Nephron (organoid): Measurements from ENCODE around the gene IL1RAP.

Experiments
- H3K27ac Mint-ChIP-seq, 3 experiments: 2 replicates each; pipeline ENCODE4 v1.8.0; 2020; ENCODE audit warnings: mixed read lengths in 3 of 3, mild to moderate bottlenecking in 2 of 3, moderate library complexity in 1 of 3
- H3K27me3 Mint-ChIP-seq: 2 replicates; pipeline ENCODE4 v1.8.0; 2021; ENCODE audit warnings: low read depth, mild to moderate bottlenecking, moderate library complexity, mixed read lengths
- H3K36me3 Mint-ChIP-seq: 2 replicates; pipeline ENCODE4 v1.8.0; 2020; ENCODE audit warnings: low read depth, mixed read lengths
- H3K4me1 Mint-ChIP-seq: 2 replicates; pipeline ENCODE4 v1.8.0; 2020; ENCODE audit warnings: mixed read lengths
- H3K4me3 Mint-ChIP-seq, 3 experiments: 2 replicates each; pipeline ENCODE4 v1.8.0; 2020; ENCODE audit warnings: mild to moderate bottlenecking in 3 of 3, mixed read lengths in 3 of 3, moderate library complexity in 2 of 3
- H3K9me3 Mint-ChIP-seq: 2 replicates; pipeline ENCODE4 v1.8.0; 2020; ENCODE audit warnings: mixed read lengths
- TF ChIP-seq, protein P1 (sequence below), 3 experiments: fragments of 200-600 bp; sonication (generic); IDR thresholded peaks; one replicate each; pipeline ENCODE4 v1.5.0; 2021; ENCODE audit warnings: antibody characterized with exemption in 3 of 3; ENCODE audit not compliant: unreplicated experiment in 3 of 3

Gene IL1RAP

DNA sequence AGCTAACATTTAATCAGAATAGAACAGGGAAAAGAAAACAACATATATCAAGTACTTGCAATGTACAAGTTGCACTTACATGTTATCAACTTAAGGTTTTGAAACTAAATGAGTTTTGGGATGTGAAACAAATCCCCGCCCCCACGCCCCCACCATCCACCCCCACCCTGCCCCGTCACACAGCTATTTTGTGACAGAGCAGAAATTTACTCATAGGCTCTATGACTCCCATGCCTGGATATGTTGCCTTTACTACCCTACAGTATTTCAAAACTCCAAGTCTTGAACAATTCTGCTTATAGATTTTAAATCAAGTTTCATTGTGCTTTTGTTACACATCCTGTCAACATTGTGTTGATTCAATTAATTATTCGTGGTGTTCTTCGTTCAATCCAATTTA, 18.1 kb upstream of the IL1RAP start:
- no peaks in the 10 kb centered on the region for H3K9me3 Mint-ChIP-seq

DNA sequence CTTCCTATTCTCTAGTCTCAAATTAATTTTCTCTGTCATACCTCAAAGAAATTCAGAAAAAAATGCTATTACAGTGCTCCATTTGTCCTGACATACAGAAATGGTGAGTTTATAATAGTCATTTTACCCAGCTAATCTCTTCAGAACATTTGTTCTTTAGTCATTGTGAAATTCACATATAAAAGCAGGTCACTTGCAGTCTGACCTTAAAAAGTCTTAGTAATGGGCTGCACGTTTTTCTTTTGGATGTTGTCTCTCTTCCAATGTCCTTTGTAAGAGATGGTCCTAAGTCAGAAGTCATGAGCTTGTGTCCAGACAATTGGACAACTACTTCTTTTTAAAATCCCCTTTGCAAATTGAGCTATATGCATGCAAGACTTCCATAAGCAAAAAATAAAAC, 17.0 kb upstream of the IL1RAP start:
- Mint-ChIP-seq H3K27me3 (no peaks in the 10 kb centered on the region), H3K9me3 (no peaks in the 10 kb centered on the region), H3K36me3 (no peaks in the 10 kb centered on the region), H3K4me3 (no peak overlapping the region), H3K27ac (no peak overlapping the region), H3K4me1 (peaks cover 4% of the 10 kb centered on the region)
- TF ChIP-seq, protein P1, sequence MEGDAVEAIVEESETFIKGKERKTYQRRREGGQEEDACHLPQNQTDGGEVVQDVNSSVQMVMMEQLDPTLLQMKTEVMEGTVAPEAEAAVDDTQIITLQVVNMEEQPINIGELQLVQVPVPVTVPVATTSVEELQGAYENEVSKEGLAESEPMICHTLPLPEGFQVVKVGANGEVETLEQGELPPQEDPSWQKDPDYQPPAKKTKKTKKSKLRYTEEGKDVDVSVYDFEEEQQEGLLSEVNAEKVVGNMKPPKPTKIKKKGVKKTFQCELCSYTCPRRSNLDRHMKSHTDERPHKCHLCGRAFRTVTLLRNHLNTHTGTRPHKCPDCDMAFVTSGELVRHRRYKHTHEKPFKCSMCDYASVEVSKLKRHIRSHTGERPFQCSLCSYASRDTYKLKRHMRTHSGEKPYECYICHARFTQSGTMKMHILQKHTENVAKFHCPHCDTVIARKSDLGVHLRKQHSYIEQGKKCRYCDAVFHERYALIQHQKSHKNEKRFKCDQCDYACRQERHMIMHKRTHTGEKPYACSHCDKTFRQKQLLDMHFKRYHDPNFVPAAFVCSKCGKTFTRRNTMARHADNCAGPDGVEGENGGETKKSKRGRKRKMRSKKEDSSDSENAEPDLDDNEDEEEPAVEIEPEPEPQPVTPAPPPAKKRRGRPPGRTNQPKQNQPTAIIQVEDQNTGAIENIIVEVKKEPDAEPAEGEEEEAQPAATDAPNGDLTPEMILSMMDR (IDR thresholded peaks at IDR 0.05; ENCODE audit: unreplicated experiment in 3 of 3): no peak

More for the DNA sequence above, 18.1 kb upstream of the IL1RAP start:
- no peaks in the 10 kb centered on the region for H3K36me3 Mint-ChIP-seq
- TF ChIP-seq, protein P1 (IDR thresholded peaks at IDR 0.05; ENCODE audit: unreplicated experiment in 3 of 3): no peak
- no peaks in the 10 kb centered on the region for H3K27me3 Mint-ChIP-seq
- no peak overlapping the region for H3K4me3 Mint-ChIP-seq
- no peak overlapping the region for H3K27ac Mint-ChIP-seq
- H3K4me1 Mint-ChIP-seq: peaks cover 4% of the 10 kb centered on the region

DNA sequence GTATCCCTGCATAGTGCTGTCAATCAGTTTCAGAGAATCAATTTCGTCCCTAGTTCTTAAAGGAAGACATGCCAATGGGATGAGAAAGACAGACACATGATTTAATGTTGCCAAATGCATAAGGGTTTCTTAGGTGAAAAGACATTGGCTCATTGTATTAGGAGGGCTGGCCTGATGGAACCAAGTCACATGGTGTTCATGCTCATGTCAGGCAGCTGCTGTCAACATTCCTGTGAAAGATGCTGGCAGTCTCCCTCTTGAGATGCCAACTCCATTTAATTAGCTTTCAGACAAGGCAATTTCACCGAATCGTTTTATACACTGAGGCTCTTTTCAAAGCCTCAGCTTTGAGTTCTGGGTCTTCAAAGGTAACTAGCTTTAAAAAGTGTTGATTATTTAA, 16.1 kb upstream of the IL1RAP start:
- H3K27ac Mint-ChIP-seq: no peak overlapping the region
- H3K36me3 Mint-ChIP-seq: no peaks in the 10 kb centered on the region
- TF ChIP-seq, protein P1 (IDR thresholded peaks at IDR 0.05; ENCODE audit: unreplicated experiment in 3 of 3): no peak
- peaks cover 4% of the 10 kb centered on the region for H3K4me1 Mint-ChIP-seq
- no peak overlapping the region for H3K4me3 Mint-ChIP-seq
- no peaks in the 10 kb centered on the region for H3K9me3 Mint-ChIP-seq
- H3K27me3 Mint-ChIP-seq: no peaks in the 10 kb centered on the region

DNA sequence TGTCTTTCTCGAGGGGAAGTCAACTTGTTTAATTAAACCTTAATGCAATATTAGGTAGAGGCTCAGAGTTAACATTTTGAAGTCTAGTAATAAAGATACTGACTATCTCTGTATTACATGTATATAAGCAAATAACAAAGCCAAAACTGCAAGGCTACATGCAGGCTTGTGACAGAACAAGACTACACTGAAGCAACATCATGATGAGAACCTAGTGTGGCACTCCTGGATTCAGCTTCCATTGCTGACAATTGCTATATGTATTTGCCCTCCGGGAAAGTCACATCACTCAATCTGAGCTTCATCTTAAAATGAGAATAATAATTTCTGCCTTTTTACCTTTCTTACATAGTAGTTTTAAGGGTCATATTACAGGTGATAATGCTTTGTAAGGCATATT, 15.6 kb upstream of the IL1RAP start:
- TF ChIP-seq, protein P1 (IDR thresholded peaks at IDR 0.05; ENCODE audit: unreplicated experiment in 3 of 3): no peak
- no peaks in the 10 kb centered on the region for H3K36me3 Mint-ChIP-seq
- no peaks in the 10 kb centered on the region for H3K27me3 Mint-ChIP-seq
- H3K27ac Mint-ChIP-seq: no peak overlapping the region
- no peaks in the 10 kb centered on the region for H3K9me3 Mint-ChIP-seq
- no peak overlapping the region for H3K4me3 Mint-ChIP-seq
- H3K4me1 Mint-ChIP-seq: peaks cover 4% of the 10 kb centered on the region

DNA sequence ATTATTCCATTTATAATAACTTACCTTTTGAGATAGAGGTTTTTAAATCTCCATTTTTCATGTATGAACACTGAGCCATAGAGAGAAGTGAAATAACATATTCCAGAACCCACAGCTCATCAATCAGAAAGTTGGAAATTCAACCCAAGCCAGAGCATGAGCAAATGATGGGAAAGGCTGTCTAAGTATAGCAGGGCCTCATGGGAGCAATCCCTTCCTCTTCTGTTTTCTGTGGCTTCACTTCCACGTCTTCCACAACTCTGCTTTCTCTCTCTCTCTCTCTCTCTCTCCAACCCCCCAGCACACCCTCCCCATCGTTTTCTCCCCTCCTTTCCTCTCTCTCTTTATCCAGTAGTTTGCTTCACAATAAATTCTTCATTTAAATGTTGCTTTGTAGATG, 14.8 kb upstream of the IL1RAP start:
- H3K36me3 Mint-ChIP-seq: no peaks in the 10 kb centered on the region

DNA sequence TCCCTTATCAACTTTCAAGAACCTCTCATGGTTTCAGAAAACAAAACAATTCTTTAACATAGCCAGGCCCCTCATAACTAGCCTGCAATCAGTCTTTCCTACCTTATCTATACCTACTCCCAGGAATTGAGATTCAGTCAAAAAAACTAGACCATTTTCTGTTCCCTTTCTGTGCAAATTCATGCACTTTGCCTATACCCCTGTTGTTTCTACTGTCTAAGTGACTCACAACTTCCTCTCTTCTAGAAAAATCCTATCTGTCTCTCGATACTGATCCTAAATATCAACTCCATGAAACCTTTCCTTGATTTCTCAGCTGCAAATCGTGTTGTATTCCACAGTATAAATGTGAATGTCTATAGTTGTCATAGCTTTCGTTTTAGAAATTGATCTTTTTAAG, 10.9 kb upstream of the IL1RAP start:
- Mint-ChIP-seq H3K4me1 (no peaks in the 10 kb centered on the region), H3K4me3 (no peak overlapping the region), H3K36me3 (no peaks in the 10 kb centered on the region), H3K27me3 (no peaks in the 10 kb centered on the region), H3K27ac (no peak overlapping the region), H3K9me3 (no peaks in the 10 kb centered on the region)
- TF ChIP-seq, protein P1 (IDR thresholded peaks at IDR 0.05; ENCODE audit: unreplicated experiment in 3 of 3): no peak

More for the DNA sequence above, 14.8 kb upstream of the IL1RAP start:
- Mint-ChIP-seq H3K4me3 (no peak overlapping the region), H3K27ac (no peak overlapping the region), H3K9me3 (no peaks in the 10 kb centered on the region), H3K27me3 (no peaks in the 10 kb centered on the region), H3K4me1 (peaks cover 4% of the 10 kb centered on the region)
- TF ChIP-seq, protein P1 (IDR thresholded peaks at IDR 0.05; ENCODE audit: unreplicated experiment in 3 of 3): no peak
